Cardiac fibroblast (primary cell): ENCODE measurements around the gene UMPS.
A peak's percentile ranks its signal among the peaks of the same experiment; 100 is the strongest.

Experiments
- DNase-seq, 2 donors: peaks; one replicate each; pipeline versions ENCODE4 v3.0.0 to v3.0.0-alpha.2; 2010; ENCODE audit warnings: low read depth in 2 of 2
- H3K4me3 ChIP-seq, 2 donors: replicated peaks in 1 of 2; 1 replicate in 1 of 2; 2 replicates in 1 of 2; pipeline ENCODE4 v1.5.1; 2011; ENCODE audit warnings: low read depth in 2 of 2, low read length in 2 of 2, mild to moderate bottlenecking in 2 of 2, moderate library complexity in 1 of 2
- TF ChIP-seq, protein P1 (sequence below): IDR thresholded peaks from one replicate; pipeline ENCODE4 v1.5.1; 2011; ENCODE audit warnings: low read depth, mild to moderate bottlenecking, low read length, inconsistent platforms

Gene UMPS

DNA sequence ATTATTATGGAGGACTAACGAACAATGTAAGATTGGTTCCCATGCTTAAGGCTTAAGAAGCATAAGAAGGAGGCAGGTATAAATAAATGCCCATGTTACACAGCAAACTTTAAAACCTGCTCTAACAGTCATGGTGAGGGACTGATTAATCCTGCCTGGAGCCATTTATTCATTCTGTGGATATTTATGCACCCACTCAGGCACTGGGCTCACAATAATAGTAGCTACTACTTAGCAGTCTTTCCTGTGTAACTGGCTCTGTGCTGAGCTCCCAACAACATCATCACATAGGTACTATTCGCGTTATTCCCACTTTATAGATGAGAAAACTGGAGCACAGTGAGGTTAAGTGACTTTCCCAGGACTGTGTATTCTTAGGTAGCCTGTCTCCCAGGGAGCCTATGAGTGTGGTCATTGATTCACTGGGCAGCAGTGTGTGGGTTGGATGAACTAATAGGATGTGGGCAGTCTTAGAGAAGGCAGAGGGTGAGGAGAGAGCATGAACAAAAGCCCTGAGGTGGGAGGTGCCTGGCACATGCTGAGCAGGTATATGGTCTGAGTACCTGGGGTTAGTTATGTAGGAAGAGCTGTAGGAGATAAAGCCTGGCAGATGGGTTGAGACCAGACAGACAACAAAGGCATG, 44.1 kb upstream of the UMPS start:
- TF ChIP-seq, protein P1, sequence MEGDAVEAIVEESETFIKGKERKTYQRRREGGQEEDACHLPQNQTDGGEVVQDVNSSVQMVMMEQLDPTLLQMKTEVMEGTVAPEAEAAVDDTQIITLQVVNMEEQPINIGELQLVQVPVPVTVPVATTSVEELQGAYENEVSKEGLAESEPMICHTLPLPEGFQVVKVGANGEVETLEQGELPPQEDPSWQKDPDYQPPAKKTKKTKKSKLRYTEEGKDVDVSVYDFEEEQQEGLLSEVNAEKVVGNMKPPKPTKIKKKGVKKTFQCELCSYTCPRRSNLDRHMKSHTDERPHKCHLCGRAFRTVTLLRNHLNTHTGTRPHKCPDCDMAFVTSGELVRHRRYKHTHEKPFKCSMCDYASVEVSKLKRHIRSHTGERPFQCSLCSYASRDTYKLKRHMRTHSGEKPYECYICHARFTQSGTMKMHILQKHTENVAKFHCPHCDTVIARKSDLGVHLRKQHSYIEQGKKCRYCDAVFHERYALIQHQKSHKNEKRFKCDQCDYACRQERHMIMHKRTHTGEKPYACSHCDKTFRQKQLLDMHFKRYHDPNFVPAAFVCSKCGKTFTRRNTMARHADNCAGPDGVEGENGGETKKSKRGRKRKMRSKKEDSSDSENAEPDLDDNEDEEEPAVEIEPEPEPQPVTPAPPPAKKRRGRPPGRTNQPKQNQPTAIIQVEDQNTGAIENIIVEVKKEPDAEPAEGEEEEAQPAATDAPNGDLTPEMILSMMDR = no peak
- H3K4me3 ChIP-seq = no peak overlapping the region
- DNase-seq = no peak

DNA sequence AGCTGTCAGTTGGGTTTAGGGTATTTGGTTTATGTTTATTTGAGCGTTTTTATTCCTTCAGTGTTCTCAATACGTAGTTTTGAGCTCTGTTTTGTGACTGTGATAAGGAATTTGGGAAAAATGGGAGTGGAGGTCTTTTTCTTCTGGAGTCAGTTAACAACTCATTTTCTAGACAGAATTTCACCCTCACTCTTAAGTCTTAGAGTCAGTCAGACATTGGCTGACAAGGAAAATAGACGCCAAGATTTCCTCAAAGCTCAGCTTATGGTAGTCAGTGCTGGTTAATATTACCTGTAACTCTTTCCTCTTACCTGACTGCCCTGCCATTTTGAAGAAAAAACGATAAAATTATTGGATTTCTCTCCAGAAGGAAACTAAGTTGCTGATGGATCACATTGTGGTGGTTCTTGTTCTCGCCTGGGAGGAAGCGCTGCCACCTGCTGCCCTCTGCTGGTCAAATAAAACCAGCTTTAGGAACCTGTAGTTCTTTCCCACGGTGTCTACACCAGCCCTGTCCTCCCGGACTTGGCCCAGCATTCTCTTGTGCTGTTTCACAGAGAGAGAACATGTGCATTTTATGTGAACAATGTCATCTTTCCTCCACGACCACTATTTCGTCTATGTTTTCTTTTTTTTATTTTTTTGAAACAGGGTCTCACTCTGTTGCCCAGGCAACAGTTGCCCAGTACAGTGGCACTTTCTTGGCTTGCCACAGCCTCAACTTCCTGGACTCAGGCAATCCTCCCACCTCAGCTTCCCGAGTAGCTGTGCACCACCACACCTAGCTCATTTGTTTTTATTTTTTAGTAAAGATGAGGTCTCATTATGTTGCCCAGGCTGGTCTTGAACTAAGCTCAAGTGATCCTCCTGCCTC, 41.4 kb upstream of the UMPS start:
- no peak overlapping the region for H3K4me3 ChIP-seq
- peak; percentile 84 to 88 for DNase-seq
- TF ChIP-seq, protein P1 = peak; percentile 85

DNA sequence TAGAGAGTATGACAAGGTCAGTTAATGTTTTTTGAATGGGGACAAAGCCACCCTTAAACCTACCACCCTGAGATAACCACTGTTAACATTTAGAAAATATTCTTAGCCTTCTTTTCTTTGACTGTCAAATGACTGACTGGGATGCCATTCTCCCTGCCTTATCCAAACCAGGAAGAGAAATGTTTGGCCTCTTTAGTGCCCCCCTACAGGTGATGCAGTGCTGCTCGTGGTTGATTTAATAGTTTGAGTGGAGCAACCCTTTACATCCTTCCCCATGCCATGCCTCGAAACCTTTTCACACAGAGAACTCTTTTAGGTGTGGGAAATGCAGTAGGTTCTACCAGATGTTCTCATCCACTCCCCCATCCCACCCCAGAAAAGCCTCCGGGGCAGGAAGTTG, 38.7 kb upstream of the UMPS start:
- DNase-seq = no peak
- H3K4me3 ChIP-seq = no peak overlapping the region
- TF ChIP-seq, protein P1 = no peak

DNA sequence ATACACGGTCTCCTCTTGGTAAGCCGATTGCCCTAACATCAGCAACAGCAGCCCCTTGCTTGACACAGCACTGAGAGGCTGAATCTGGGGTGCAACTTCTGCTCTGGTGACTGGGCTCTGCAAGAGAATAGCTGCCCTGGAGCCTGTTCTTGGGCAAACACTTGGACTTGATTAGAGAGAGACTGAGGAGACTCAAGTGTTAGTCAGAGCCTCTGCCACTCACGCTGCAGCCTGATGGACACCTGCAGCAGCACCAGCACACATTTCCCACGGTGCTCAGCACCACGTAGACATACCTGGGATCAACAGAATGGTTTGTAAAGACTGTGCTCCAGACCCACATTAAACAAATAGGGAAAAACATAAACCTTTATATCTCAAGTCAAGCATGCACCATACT, 35.8 kb upstream of the UMPS start:
- TF ChIP-seq, protein P1 = no peak
- DNase-seq = no peak
- no peak overlapping the region for H3K4me3 ChIP-seq

DNA sequence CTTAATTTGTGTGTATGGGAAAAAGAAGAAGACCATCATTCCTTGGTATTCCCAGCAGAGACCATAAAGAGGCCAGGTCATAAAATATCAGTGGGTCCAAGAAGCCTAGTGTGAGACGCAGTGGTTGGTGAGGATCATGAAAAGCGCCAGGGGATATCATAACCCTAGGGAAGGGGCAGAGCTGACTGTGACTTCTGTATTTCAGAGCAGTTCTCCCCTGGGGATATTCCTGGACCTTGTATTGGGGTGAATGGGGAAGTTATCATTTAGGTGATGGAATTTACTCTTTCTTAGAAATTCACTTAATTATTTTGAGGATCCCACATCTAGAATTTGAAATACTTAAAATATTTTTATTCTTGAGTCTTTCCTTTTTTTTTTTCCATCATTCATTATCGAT, 34.9 kb upstream of the UMPS start:
- DNase-seq = no peak
- no peak overlapping the region for H3K4me3 ChIP-seq
- TF ChIP-seq, protein P1 = no peak

DNA sequence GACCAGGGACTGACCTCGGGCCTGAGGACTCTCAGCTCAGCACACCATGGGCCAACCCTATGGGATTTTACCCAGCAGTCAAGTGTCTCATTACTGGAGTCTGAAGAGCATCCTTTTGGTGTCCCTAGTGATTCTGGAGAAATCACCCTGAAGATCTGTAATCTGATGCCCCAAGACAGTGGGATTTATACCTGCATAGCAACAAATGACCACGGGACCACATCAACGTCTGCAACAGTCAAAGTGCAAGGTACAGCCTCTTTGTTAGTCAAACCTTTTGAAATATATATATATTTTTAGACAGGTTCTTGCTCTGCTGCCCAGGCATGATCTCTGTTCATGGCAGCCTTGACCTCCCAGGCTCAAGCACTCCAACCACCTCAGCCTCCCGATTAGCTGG, 34.2 kb upstream of the UMPS start:
- H3K4me3 ChIP-seq = no peak overlapping the region
- no peak for DNase-seq
- TF ChIP-seq, protein P1 = no peak
